HG03139 (cell line): ENCODE results near the gene GNPTG.

Experiments
- ATAC-seq: cut with Tn5 transposase; IDR thresholded peaks from one replicate; pipeline ENCODE4 v1.9.1; 2021; ENCODE audit not compliant: unreplicated experiment

The GNPTG gene

DNA sequence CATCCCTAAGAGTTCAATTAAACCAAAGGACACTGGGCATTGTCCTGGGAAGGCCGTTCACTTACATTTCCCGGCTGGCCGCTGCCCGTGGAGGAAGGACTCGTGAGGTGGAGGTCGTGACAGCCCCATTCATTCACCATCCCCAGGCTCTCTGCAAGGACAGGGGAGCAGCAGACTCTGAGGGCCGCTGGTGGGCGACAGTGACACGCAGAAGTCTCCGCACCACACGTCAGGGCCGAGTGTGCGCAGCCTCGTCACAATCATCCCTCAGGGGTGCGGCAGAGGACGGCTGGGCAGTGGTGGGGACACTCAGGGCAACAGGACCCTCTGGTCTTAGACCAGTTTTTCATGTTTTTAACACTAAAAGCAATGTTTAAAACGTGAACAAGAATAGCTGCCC lies 41.1 kb downstream of the GNPTG start:
- no peak for ATAC-seq

DNA sequence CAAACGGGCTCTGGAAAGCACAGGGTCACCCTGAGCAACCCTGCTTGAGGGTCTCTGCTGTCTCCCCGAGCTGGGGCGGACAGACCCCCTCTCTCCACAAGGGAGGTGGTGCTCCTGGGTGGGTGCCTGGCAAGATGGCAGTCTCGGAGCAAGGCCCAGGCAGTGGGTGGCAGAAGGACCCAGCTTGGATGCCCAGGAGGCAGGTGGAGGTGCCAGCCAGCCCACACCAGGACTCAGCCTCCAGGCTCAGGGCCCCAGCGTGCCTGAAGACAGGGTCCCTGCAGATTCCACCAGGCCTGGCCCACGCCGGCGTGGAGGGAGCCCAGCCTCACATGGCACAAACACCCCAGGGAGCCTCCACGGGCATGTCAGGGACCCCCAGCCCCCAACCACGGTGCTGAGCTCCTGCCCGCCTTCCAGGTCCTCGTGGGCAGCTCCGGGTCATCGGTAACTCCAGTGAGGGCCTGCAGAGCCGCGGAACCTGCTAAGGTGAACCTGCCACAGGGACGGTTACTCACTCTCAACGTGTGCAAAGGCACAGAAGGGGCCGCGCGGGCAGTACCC lies 42.0 kb downstream of the GNPTG start:
- no peak for ATAC-seq

DNA sequence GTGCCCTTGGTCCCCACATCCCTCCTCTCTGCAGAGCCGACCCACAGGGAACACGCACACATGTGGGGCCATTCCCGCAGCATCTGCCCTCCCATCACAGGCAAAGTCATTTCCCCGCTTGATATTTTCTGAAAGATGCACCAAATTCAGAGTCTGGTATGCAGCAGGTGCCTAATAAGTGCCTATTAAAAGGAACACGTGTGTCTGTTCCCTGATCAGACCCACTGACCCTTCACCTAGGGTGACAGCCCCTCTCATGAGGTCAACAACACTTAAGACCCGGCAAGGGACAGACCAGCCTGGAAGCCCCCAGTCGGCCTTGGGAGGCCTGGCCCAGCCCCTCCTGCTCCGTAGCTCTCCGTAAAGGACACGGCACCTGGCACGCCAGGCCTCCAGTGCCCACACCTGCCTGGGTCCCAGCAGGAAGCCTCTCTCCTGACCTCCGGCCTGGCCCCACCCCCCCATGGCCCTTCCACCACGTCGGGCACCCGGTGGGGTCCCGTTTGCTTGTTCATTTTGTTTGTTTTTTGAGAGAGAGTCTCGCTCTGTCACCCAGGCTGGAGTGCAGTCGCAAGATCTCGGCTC lies 42.7 kb downstream of the GNPTG start:
- no peak for ATAC-seq

DNA sequence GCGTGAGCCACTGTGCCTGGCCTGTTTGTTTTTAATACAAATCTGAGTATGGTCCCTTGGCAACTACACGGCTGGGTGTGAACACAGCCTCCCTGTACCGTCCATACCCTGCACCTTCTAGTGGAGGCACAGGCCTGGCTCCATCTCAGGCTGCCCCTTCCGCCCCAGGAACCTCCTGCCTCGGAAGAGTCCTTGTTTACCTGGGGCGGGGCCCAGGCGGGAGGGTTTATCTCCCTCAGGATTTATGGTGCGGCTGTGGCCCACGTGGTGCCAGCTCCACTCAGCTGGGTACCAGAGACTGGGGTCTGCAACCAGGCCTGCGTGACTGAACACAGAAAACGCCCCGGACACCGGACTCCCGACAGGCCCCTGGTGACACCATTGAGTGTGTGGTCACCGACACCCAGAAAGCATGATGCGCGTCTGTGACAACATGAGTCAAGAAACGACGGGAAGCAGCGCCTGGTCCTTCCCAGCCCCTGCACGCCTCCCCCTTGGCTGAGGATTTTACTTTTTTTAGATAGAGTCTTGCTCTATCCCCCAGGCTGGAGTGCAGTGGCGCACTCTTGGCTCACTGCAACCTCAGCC lies 43.8 kb downstream of the GNPTG start:
- no peak for ATAC-seq

DNA sequence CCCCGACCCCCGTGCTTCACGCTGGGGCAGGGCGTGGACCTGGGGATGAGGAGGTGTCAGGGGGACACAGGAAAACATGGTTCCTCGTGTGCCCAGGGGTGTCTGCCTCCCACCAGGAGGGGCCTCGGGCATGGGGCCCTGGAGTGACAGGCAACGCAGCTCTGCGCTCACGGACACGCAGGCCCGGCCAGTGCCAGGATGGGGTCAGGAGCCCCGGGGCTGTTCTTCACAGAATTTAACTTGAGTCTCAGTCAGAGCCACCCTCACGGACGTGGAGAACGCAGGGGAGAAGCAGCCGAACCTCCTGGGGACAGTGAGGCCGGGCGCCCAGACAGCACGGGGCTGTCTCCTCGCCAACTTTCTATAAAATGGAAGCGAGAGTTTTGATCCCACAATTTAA lies 46.0 kb downstream of the GNPTG start:
- no peak for ATAC-seq

DNA sequence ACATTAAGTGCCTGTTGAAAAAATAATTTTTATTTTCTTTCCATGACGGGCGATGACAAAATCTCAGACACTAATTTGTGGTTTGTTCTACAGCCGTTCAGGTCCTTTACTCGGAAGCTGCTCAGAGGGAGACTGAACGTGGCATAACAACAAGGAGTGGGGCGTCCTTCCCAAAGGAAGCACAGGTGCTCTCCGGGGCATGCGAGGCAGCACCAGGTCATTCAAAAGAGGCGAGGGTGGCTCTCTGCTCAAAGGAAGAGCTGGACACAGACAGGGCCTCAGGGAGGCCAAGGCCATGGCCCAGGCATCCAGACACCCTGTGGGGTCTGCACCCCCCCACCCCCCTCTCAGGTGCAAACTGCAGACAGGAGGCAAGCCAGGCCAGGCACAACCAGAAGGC lies 46.6 kb downstream of the GNPTG start:
- ATAC-seq = no peak

DNA sequence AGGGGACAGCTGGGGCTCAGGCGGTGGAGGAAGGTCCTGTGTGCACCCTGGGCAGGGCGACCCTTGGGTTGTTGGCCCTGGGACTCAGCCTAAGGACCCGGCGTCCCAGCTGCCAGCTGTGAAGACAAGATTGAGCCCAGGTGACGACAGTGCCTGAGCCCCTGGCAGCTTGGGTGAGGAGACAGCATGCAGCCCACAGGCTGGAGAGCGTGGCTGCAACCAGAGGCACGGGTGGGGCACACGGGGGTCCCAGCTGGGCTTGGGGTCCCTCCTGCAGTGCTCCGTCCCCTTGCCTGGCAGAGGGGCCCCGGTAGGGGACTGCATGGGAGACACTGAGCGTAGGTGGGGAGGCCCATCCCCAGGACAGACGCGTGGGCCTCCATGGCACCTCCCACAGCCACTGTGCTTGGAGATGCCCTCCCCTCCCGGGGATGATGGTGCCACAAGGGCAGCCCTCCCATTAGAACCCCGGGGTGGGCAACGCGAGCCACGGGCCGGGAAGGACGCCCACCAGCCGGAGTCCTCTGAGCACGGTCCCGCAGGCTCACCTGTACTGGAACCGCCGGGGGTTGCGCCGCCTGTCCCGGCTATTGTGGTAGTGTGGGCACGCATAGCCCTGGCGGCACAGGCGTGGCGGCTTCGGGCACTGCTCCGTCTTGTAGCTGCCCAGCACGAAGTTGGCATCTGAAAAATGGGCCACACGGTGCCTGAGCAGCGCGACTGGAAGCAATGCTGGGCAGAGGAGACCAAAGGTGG lies 47.3 kb downstream of the GNPTG start:
- ATAC-seq = no peak

DNA sequence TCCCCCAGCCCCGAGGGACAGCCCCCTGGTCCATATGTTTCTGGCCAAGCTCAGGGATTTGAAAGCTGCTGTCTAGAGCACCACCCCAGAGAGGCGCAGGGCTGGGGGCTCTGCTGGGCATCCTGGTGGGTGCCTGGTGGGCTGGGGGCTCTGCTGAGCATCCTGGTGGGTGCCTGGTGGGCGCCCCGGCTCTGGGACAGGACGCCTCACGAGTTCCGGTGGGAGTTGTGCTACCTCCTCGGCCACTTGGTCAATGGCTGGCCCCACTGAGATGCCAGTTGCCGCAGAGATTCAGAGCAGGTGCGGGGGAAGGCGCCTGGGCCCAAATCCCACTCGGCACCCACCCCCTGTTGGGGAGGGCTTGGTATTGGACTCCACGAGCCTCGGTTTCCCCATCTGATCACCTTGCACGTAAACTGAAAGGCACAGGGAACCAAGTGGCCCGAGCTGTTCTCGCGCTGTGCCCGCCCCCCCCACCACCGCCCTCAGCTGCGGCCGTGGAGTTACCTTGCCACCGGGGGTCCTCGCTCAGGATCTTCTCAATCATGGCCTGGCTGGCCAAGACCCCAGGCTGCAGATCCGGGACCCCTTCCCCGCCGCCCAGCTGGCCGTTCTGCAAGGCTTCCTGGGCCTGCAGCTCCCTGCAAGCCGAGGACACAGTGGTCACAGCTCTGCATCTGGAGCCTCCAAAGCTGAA lies 49.5 kb downstream of the GNPTG start:
- ATAC-seq = no peak

DNA sequence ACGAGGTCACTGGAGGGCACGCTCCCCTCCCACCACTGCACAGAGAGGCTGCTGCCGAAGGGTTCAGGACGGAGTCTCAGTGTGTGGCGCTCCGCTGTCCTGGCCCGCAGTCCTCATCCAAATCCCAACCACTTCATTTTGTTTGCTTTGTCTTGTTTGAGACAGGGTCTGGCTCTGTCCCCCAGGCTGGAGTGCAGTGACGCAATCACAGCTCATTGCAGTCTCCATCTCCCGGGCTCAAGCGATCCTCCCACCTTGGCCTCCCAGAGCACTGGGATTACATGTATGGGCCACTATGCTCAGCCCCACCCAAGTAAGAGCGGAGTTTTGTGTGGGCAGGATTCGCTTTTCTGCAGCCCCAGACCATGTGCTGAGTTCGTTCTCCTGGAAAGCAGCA lies 50.0 kb downstream of the GNPTG start:
- ATAC-seq = no peak

DNA sequence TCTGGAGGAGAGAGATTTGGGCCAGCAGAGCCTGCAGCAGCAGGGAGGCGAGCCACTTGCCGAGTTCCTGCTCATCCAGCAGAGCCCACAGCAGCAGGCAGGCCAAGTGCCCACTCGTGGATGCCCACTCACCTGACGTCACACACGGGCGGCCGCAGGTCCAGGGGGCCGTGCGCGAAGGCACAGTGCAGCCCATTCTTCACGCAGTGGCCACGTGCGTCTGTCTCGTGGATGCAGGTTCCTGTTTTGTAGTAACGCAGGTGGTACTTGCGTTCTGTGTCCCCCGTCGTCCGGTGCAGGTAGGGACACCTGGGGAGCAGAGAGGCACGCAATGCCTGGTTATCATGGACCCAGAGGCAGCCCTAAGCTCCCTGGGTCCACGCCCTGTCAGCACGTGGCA lies 51.3 kb downstream of the GNPTG start:
- no peak for ATAC-seq

DNA sequence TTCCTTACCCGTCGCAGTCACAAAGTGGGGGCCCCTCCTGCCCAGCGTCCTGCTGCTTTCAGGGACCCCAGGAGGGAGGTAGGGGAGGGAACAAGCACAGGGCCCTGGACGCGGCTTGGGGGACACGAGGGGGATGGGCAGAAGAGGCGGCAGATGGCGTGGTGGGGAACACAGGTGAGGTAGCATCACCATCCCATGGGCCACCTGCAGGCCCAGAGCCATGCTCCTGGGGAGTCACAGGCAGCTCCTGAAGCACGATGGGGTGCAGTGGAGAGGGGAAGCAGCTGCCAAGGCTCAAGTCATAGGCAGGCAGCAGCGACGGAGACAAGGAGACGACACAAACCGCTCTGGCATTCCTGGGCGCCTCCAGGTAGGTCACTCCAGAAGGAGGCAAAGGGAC lies 52.0 kb downstream of the GNPTG start:
- ATAC-seq = no peak

DNA sequence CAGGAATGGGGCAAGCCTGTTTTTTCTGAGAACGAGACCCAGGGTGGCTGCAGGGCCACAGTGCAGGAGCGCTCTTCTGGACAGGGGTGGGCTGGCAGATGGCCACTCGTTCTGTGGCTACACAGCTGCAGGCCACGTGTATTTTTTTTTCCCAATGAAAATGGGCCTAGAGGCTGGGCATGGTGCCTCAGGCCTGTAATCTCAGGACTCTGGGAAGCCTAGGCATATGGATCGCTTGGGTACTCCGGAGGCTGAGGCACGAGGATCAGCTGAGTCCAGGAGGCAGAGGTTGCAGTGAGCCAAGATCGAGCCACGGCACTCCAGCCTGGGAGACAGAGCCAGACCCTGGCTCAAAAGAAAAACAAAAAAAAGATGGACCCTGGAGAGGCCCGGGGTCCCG lies 56.0 kb downstream of the GNPTG start:
- no peak for ATAC-seq

DNA sequence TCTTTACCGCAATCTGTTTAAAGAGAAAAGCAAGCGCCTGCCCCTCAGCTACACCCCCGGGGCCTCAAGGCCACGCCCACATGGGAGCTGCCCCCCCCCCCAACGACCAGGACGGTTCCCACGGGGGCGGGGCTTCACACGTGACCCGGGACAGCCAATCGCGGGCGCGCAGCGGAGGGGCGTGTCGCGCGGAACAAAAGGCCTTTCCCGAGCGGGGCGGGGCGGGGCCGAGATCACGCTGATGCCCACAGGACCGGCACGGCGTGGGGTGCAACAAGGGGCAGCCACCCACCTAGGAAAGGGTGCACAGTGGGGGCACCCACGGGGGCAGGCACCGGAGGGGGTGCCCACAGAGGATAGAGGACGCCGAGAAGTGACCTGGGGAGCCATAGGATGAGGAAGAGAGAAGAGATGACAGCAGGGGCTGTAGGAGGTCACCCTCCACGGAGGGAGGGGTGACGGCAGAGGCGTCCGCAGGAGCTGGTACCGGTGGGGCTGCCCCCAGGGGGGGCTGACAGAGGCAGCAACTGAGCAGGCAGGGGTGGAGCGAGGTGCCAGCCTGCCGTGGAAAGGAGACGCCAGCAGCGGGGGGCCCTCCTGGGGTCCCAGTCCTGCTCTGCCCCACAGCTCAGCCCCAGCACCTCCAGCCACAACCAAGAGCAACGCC lies 56.6 kb downstream of the GNPTG start:
- ATAC-seq = peak; percentile 70

DNA sequence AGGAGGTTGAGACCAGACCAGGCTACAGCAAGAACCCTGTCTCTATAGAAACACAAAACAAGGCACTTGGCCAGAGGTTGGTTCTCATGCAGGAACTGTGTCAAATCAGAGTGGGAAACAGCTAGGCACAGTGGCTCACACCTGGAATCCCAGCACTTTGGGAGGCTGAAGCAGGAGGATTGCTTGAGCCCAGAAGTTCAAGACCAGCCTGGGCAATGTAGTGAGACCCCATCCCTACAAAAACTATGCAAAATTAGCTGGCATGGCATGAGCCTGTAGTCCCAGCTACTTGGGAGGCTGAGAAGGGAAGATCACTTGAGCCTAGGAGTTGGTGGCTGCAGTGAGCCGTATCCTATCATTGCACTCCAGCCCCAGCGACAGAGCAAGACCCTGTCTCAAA lies 61.1 kb downstream of the GNPTG start:
- no peak for ATAC-seq
